Heart left ventricle (tissue), 13 donors: ENCODE results near the gene FBXO15.

Experiments
- POLR2A ChIP-seq, 2 donors: fragments of 450-650 bp; IDR thresholded peaks; one replicate each; pipeline ENCODE4 v1.6.1; 2017; ENCODE audit warnings: antibody characterized with exemption in 2 of 2, mild to moderate bottlenecking in 2 of 2, moderate library complexity in 2 of 2
- TF ChIP-seq, protein P1 (sequence below), 12 donors: fragments of 200-600 bp; sonication (generic) in 4 of 12; IDR thresholded peaks; one replicate each; pipeline versions ENCODE4 v1.5.0 to v1.8.0; 2018 to 2022; ENCODE audit warnings: antibody characterized with exemption in 12 of 12, mild to moderate bottlenecking in 5 of 12
- donor health status: ischemic (EF 13 %, LVEDD 7.1; RV severe dilation, severe dysfunction).
- donor health status: DM: no; HTN: yes; CAD: no.
- donor health status: DM: no; HTN: no; CAD: no.
- donor health status: ischemic (EF 25% LVEDD 6.9; RV normal size, moderate dysfunction).
- donor health status: ischemic (EF 25% LVEDD 5.7; RV mildly dilated, moderate dysfunction).
- donor health status: ischemic (EF 35%, LVEDD 5.7; RV mildly dilated, moderate dysfunction).
- donor health status: nonischemic (EF 11% LVEDD 7.7; RV severe dilation, severe dysfunction).
- donor health status: DM: yes; HTN: yes; CAD: no.
- donor health status: PGD.
- donor health status: ischemic (EF 29% LVEDD 5.4; RV normal size, mild dysfunction).
- donor health status: nonischemic (EF 23%, LVEDD 6.1; RV moderate dilation, normal function).

DNA sequence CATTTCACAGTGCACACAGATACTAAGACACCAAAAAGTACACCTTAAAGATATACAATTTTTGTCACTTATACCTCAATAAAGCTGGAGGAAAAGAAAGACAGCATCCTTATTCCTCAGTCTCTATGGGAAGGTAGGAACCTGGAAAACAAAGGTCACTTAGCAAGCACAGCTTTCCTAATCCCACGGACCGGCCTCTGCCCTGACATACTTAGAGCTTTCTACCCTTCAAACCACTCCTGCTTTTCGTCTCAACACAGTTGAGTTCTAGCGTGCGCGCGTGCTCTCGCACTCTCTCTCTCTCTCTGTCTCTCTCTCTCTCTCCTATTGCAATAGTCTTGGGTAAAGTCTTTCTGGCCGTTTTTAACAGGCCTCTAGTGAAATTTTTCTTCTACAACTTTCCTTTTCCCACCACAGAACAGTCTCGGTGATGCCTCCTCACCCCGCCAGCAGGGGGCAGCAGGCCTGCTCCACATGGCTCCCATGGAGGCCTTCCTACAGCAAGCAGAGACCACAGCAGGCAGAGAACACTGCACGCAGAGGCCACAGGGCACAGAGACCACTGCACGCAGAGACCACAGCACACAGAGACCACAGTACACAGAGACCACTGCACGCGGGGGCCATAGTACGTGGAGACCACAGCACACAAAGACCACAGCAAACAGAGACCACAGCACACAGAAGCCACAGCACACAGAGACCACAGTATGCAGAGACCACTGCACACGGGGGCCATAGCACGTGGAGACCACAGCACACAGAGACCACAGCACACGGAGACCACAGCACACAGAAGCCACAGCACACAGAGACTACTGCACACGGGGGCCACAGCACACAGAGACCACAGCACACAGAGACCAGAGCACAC is 106.9 kb downstream of the FBXO15 start:
- TF ChIP-seq, protein P1, sequence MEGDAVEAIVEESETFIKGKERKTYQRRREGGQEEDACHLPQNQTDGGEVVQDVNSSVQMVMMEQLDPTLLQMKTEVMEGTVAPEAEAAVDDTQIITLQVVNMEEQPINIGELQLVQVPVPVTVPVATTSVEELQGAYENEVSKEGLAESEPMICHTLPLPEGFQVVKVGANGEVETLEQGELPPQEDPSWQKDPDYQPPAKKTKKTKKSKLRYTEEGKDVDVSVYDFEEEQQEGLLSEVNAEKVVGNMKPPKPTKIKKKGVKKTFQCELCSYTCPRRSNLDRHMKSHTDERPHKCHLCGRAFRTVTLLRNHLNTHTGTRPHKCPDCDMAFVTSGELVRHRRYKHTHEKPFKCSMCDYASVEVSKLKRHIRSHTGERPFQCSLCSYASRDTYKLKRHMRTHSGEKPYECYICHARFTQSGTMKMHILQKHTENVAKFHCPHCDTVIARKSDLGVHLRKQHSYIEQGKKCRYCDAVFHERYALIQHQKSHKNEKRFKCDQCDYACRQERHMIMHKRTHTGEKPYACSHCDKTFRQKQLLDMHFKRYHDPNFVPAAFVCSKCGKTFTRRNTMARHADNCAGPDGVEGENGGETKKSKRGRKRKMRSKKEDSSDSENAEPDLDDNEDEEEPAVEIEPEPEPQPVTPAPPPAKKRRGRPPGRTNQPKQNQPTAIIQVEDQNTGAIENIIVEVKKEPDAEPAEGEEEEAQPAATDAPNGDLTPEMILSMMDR (IDR thresholded peaks at IDR 0.05): peak in 11 of 12 donors; percentile 21 to 50 (median 42)
- TF ChIP-seq POLR2A (IDR thresholded peaks at IDR 0.05): no peak
